KG1 (cell line): ENCODE data around the gene SWT1.
"Not testable (repeated sequence)": the region's sequence is repeated elsewhere in the genome, so short reads cannot be mapped to it uniquely, and the experiment has no call there.

Experiments
- DNase-seq: peaks from one replicate; lab custom pipeline; 2025; lab: John Stamatoyannopoulos, UW

Gene SWT1

DNA sequence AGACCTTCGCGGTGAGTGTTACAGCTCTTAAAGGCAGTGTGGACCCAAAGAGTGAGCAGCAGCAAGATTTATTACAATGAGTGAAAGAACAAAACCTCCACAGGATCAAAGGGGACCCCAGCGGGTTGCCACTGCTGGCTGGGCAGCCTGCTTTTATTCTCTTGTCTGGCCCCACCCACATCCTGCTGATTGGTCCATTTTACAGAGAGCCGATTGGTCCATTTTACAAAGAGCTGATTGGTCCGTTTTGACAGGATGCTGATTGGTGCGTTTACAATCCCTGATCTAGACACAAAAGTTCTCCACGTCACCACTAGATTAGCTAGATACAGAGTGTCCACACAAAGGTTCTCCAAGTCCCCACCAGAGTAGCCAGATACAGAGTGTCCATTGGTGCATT, 164.1 kb downstream of the SWT1 start:
- not testable (repeated sequence) for DNase-seq

GRCh38 chr1:185321653-185322221, 164.8 kb downstream of the SWT1 start:
- DNase-seq: not testable (repeated sequence)

GRCh38 chr1:185322636-185323035, 165.7 kb downstream of the SWT1 start:
- no peak for DNase-seq

DNA sequence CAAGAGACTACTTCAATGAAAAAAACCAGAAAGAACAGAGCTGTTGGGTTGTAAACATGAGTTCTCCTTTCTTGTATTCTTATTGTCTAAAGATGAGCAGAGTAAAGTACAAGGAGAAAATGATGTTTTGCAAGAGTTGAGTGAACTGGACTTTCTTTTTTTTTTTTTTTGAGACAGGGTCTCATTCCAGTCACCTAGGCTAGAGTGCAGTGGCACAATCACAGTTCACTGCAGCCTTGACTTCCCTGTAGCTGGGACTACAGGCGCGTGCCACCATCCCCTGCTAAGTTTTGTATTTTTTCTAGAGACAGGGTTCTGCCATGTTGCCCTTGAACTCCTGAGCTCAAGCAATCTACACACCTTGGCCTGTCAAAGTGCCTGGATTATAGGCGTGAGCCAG, 167.2 kb downstream of the SWT1 start:
- no peak for DNase-seq

- DNase-seq: no peak
Measured at GRCh38 chr1:185325413-185325812, 168.4 kb downstream of the SWT1 start.

DNA sequence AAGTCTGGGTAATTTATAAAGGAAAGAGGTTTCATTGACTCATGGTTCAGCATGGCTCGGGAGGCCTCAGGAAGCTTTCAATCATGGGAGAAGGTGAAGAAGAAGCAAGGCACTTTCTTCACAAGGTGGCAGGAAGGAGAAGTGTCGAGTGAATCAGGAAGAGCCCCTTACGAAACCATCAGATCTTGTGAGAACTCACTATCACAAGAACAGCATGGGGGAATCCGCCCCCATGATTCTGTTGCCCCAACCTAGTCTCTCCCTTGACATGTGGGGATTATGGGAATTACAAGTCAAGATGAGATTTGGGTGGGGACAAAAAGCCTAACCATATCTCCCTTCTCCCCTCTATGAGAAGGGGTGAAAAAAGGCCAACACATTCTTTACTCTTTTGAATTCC, 171.3 kb downstream of the SWT1 start:
- no peak for DNase-seq

DNA sequence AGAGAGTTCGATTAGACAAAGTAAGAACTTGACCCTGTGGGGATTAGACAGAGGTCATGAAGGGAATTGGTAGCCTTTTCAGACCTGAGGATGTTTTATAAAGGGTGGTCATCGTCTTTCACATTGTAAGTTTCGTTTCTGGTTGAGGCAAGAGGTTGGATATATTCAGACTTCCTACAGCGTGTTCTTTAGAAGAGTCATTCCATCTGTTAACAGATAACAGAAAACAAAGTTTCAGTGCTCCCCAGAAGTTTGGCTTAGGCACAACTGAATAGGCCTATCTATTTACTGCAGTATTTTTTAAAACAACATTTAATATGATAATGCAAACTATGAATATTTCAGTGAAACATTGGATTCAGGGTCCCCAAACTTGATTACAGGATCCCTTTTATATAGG, 177.2 kb downstream of the SWT1 start:
- no peak for DNase-seq

GRCh38 chr1:185337246-185337645, 180.3 kb downstream of the SWT1 start:
- no peak for DNase-seq

- peak; percentile 89 for DNase-seq
Measured at GRCh38 chr1:185338719-185339622, 182.0 kb downstream of the SWT1 start.

DNA sequence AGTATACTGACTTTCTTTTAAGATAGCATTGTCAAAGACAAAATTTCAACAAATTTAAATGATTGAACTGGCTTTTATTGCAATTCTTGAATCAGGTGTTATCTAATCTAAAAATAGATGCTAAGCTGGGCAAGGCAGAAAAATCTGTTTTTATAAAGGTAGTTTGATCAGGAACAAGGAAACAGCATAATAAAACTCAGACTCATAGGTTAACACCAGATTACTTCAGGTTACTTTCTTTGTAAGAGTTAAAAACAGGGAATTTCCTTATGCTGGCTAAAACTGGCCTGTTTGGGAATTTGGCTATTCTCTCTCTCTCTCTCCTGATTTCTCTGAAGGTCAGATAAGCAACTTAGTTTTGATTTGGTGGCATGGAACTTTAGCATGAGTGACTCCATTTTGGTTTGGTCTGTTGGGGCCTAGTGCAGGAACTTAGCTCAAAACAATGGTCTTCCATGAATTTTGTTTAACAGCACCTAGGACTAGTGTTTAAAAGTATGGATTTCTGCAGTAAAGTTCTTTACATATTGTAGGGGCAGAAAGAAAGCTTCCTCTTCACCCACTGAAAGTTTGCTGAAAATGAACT, 184.3 kb downstream of the SWT1 start:
- no peak for DNase-seq
